HepG2 (cell line): ENCODE measurements around the gene FAM228B. TPM values are rescaled to one million over a fixed set of nuclear protein-coding genes. Genes with fewer than 3 reads are reported as not detected.
A peak's percentile ranks its signal among the peaks of the same experiment; 100 is the strongest.

Experiments used
- AGO2 ChIP-seq: fragments of 200-400 bp; formaldehyde crosslinking; optimal IDR thresholded peaks from 2 replicates; pipeline ENCODE3; 2017; ENCODE audit warnings: mild to moderate bottlenecking, low read depth, low read length, moderate library complexity
- EZH2 ChIP-seq: conservative IDR thresholded peaks from 2 replicates; pipeline ENCODE4 v1.6.1; 2012; ENCODE audit warnings: mild to moderate bottlenecking, low read depth, low read length, moderate library complexity
- FIP1L1 ChIP-seq: fragments of 200-400 bp; formaldehyde crosslinking; IDR thresholded peaks from 2 replicates; pipeline ENCODE4 v1.6.1; 2018; ENCODE audit warnings: low read depth, mild to moderate bottlenecking, low read length, moderate library complexity, borderline replicate concordance; ENCODE audit not compliant: insufficient read depth
- FOXK1 ChIP-seq: sonication (generic); formaldehyde crosslinking; IDR thresholded peaks from 2 replicates; pipeline ENCODE4 v1.4.0; 2020; ENCODE audit warnings: low read depth, missing genetic modification reagents, borderline replicate concordance
- GPBP1L1 ChIP-seq: sonication (generic); formaldehyde crosslinking; IDR thresholded peaks from 2 replicates; pipeline ENCODE4 v1.5.0; 2020; ENCODE audit warnings: mild to moderate bottlenecking, missing genetic modification reagents
- HES4 ChIP-seq: sonication (generic); formaldehyde crosslinking; IDR thresholded peaks from 2 replicates; pipeline ENCODE4 v1.9.0; 2021; ENCODE audit warnings: mild to moderate bottlenecking, missing genetic modification reagents, borderline replicate concordance
- HMG20B ChIP-seq: conservative IDR thresholded peaks from 2 replicates; pipeline ENCODE4 v1.6.1; 2016; ENCODE audit warnings: missing genetic modification reagents, missing compliant biosample characterization
- KLF6 ChIP-seq: IDR thresholded peaks from 2 replicates; pipeline ENCODE4 v1.8.0; 2016; ENCODE audit warnings: missing biosample characterization, missing genetic modification reagents
- KMT2B ChIP-seq: IDR thresholded peaks from 2 replicates; pipeline ENCODE4 v1.6.1; 2016; ENCODE audit warnings: missing genetic modification reagents, missing compliant biosample characterization
- MED8 ChIP-seq: sonication (generic); formaldehyde crosslinking; IDR thresholded peaks from 2 replicates; pipeline ENCODE4 v1.8.1; 2023; ENCODE audit warnings: mild to moderate bottlenecking, missing genetic modification reagents; ENCODE audit not compliant: insufficient replicate concordance
- RCOR2 ChIP-seq: IDR thresholded peaks from 2 replicates; pipeline ENCODE4 v1.6.1; 2016; ENCODE audit warnings: missing biosample characterization, missing genetic modification reagents
- RXRA ChIP-seq: sonication (generic); formaldehyde crosslinking; IDR thresholded peaks from 2 replicates; pipeline ENCODE4 v1.5.1; 2020; ENCODE audit warnings: missing genetic modification reagents
- SRSF1 ChIP-seq: fragments of 200-400 bp; formaldehyde crosslinking; optimal IDR thresholded peaks from 2 replicates; pipeline ENCODE3; 2017; ENCODE audit warnings: mild to moderate bottlenecking, low read depth, low read length, moderate library complexity
- ZBTB43 ChIP-seq: sonication (generic); formaldehyde crosslinking; conservative IDR thresholded peaks from 2 replicates; pipeline ENCODE4 v1.4.0; 2020; ENCODE audit warnings: missing genetic modification reagents
- ZMYM2 ChIP-seq: sonication (generic); formaldehyde crosslinking; IDR thresholded peaks from 2 replicates; pipeline ENCODE4 v1.8.0; 2022; ENCODE audit warnings: mild to moderate bottlenecking, missing genetic modification reagents
- ZNF253 ChIP-seq: sonication (generic); formaldehyde crosslinking; IDR thresholded peaks from 2 replicates; pipeline ENCODE4 v1.8.0; 2022; ENCODE audit warnings: mild to moderate bottlenecking, missing genetic modification reagents, borderline replicate concordance
- ZNF788 ChIP-seq: sonication (generic); formaldehyde crosslinking; IDR thresholded peaks from 2 replicates; pipeline ENCODE4 v1.5.0; 2020; ENCODE audit warnings: mild to moderate bottlenecking, missing genetic modification reagents, borderline replicate concordance
- ZNF816 ChIP-seq: sonication (generic); formaldehyde crosslinking; IDR thresholded peaks from 2 replicates; pipeline ENCODE4 v1.8.0; 2022; ENCODE audit warnings: missing genetic modification reagents, mild to moderate bottlenecking, borderline replicate concordance
- polyA plus RNA-seq, 8 experiments: library from polyadenylated mRNA; depleted of rRNA in 3 of 8; stranded (reverse) in 7 of 8; unstranded in 1 of 8; fragments of >200 nt; fragmentation: Illumina TruSeq in 4 of 8; extraction: Trizol in 4 of 8; gene quantifications; 2 replicates each; pipeline versions ENCODE4 v1.2.1 to v1.2.3, GENCODE V29; 2011 to 2016; ENCODE audit warnings: low read depth in 4 of 8, missing spikeins in 1 of 8, mixed read lengths in 1 of 8; ENCODE audit not compliant: insufficient read depth in 1 of 8
- total RNA-seq, 5 experiments: library from RNA; depleted of rRNA; stranded (reverse); fragments of >200 nt; fragmentation: Illumina TruSeq; extraction: Trizol; gene quantifications; 2 replicates each; pipeline ENCODE4 v1.2.3, GENCODE V29; 2016; ENCODE audit warnings: low read depth in 1 of 5
- TF ChIP-seq, protein P1 (sequence below): sonication (generic); formaldehyde crosslinking; IDR thresholded peaks from 2 replicates; pipeline ENCODE4 v1.4.0; 2020; ENCODE audit warnings: mild to moderate bottlenecking, missing genetic modification reagents
- TF ChIP-seq, protein P2 (sequence below): IDR thresholded peaks from 2 replicates; pipeline ENCODE4 v1.6.1; 2016; ENCODE audit warnings: mild to moderate bottlenecking

Gene FAM228B
- total and polyA plus RNA-seq, 2 of the 13 experiments (the other 11 are each of a cell fraction or from before 2014, with no cell fraction given): 0.79 to 1.1 TPM

- no peak for TF ChIP-seq ZNF253 (CRISPR knock-in tag)
- TF ChIP-seq FIP1L1: no peak
- no peak; the same call in 1 of the 2 replicates for TF ChIP-seq RCOR2 (CRISPR knock-in tag)
- peak; percentile 19; the same call in 1 of the 2 replicates for TF ChIP-seq HMG20B (CRISPR knock-in tag)
- TF ChIP-seq ZNF788: peak; percentile 93
- TF ChIP-seq, protein P1, sequence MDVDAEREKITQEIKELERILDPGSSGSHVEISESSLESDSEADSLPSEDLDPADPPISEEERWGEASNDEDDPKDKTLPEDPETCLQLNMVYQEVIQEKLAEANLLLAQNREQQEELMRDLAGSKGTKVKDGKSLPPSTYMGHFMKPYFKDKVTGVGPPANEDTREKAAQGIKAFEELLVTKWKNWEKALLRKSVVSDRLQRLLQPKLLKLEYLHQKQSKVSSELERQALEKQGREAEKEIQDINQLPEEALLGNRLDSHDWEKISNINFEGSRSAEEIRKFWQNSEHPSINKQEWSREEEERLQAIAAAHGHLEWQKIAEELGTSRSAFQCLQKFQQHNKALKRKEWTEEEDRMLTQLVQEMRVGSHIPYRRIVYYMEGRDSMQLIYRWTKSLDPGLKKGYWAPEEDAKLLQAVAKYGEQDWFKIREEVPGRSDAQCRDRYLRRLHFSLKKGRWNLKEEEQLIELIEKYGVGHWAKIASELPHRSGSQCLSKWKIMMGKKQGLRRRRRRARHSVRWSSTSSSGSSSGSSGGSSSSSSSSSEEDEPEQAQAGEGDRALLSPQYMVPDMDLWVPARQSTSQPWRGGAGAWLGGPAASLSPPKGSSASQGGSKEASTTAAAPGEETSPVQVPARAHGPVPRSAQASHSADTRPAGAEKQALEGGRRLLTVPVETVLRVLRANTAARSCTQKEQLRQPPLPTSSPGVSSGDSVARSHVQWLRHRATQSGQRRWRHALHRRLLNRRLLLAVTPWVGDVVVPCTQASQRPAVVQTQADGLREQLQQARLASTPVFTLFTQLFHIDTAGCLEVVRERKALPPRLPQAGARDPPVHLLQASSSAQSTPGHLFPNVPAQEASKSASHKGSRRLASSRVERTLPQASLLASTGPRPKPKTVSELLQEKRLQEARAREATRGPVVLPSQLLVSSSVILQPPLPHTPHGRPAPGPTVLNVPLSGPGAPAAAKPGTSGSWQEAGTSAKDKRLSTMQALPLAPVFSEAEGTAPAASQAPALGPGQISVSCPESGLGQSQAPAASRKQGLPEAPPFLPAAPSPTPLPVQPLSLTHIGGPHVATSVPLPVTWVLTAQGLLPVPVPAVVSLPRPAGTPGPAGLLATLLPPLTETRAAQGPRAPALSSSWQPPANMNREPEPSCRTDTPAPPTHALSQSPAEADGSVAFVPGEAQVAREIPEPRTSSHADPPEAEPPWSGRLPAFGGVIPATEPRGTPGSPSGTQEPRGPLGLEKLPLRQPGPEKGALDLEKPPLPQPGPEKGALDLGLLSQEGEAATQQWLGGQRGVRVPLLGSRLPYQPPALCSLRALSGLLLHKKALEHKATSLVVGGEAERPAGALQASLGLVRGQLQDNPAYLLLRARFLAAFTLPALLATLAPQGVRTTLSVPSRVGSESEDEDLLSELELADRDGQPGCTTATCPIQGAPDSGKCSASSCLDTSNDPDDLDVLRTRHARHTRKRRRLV (CRISPR knock-in tag): no peak
- no peak for TF ChIP-seq FOXK1 (CRISPR knock-in tag)
- peak; percentile 82 for TF ChIP-seq KLF6 (CRISPR knock-in tag)
- TF ChIP-seq MED8 (CRISPR knock-in tag): peak; percentile 62
- no peak for TF ChIP-seq ZMYM2 (CRISPR knock-in tag)
- no peak for TF ChIP-seq GPBP1L1 (CRISPR knock-in tag)
- TF ChIP-seq RXRA (CRISPR knock-in tag): peak; percentile 94; the same call in 1 of the 2 replicates
- peak; percentile 28; the same call in 1 of the 2 replicates for TF ChIP-seq KMT2B (CRISPR knock-in tag)
- TF ChIP-seq EZH2: no peak
- no peak for TF ChIP-seq ZBTB43
- peak; percentile 64; the same call in 1 of the 2 replicates for TF ChIP-seq HES4 (CRISPR knock-in tag)
- peak; percentile 89 for TF ChIP-seq AGO2
- TF ChIP-seq, protein P2, sequence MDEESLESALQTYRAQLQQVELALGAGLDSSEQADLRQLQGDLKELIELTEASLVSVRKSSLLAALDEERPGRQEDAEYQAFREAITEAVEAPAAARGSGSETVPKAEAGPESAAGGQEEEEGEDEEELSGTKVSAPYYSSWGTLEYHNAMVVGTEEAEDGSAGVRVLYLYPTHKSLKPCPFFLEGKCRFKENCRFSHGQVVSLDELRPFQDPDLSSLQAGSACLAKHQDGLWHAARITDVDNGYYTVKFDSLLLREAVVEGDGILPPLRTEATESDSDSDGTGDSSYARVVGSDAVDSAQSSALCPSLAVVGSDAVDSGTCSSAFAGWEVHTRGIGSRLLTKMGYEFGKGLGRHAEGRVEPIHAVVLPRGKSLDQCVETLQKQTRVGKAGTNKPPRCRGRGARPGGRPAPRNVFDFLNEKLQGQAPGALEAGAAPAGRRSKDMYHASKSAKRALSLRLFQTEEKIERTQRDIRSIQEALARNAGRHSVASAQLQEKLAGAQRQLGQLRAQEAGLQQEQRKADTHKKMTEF (CRISPR knock-in tag): peak; percentile 92
- peak; percentile 89 for TF ChIP-seq ZNF816 (CRISPR knock-in tag)
- TF ChIP-seq SRSF1: peak; percentile 34
Observed at GRCh38 chr2:24084386-24085199, 38.7 kb upstream of the FAM228B start, which contains the start of gene TP53I3 (continued).
